H7 (cell line): Measurements from ENCODE around the gene SARS1. TPM values are rescaled to one million over a fixed set of nuclear protein-coding genes. Genes with fewer than 3 reads are reported as not detected.

Experiments used
- DNase-seq: peaks from one replicate; pipeline ENCODE4 v3.0.0; 2012
- H3K27me3 ChIP-seq: 2 replicates; pipeline ENCODE4 v1.6.0; 2011; ENCODE audit warnings: mild to moderate bottlenecking, low read length; ENCODE audit not compliant: control insufficient read depth, insufficient read depth
- H3K36me3 ChIP-seq: replicated peaks from 2 replicates; pipeline ENCODE4 v1.5.1; 2011; ENCODE audit warnings: low read length; ENCODE audit not compliant: control insufficient read depth, insufficient read depth
- H3K4me3 ChIP-seq: 2 replicates; pipeline ENCODE4 v1.5.1; 2011; ENCODE audit warnings: low read depth, mild to moderate bottlenecking, control low read depth, low read length, moderate library complexity; ENCODE audit not compliant: insufficient read depth
- total RNA-seq: library from RNA; depleted of rRNA; stranded (reverse); fragments of >200 nt; shearing (Covaris generic); gene quantifications from 2 replicates; pipeline ENCODE4 v1.2.3, GENCODE V29; 2014

Gene SARS1
- total RNA-seq, 1 experiment from 2014 or later = 270 TPM

GRCh38 chr1:109246141-109246551 lies 32.4 kb downstream of the SARS1 start:
- H3K27me3 ChIP-seq = peaks cover 23% of the 10 kb centered on the region
- peak; percentile 22 for DNase-seq
- H3K4me3 ChIP-seq = no peak overlapping the region
- no peaks in the 10 kb centered on the region for H3K36me3 ChIP-seq

- peak; percentile 18 for DNase-seq
- Histone ChIP-seq H3K36me3 (no peaks in the 10 kb centered on the region), H3K27me3 (peaks cover 30% of the 10 kb centered on the region), H3K4me3 (no peak overlapping the region)
These were observed 34.0 kb downstream of the SARS1 start for GRCh38 chr1:109247401-109248365.

GRCh38 chr1:109248444-109248796 lies 34.7 kb downstream of the SARS1 start:
- no peak for DNase-seq
- Histone ChIP-seq H3K36me3 (no peaks in the 10 kb centered on the region), H3K27me3 (peaks cover 30% of the 10 kb centered on the region), H3K4me3 (no peak overlapping the region)

- peaks cover 30% of the 10 kb centered on the region for H3K27me3 ChIP-seq
- H3K36me3 ChIP-seq = no peaks in the 10 kb centered on the region
- peak within 1 kb of the TSS; percentile 56 for H3K4me3 ChIP-seq
- DNase-seq = peak; percentile 98
These were observed 35.3 kb downstream of the SARS1 start, which contains the start of gene CELSR2 for GRCh38 chr1:109248797-109249629. Gene CELSR2 (plus strand): TSS chr1:109249539. CDS start chr1:109250080, 541 bp downstream.

- DNase-seq = peak; percentile 90
- peaks cover 30% of the 10 kb centered on the region for H3K27me3 ChIP-seq
- peak overlapping the region; percentile 56 for H3K4me3 ChIP-seq
- H3K36me3 ChIP-seq = no peaks in the 10 kb centered on the region
These were observed 36.1 kb downstream of the SARS1 start for GRCh38 chr1:109249654-109250401.

- H3K4me3 ChIP-seq = no peak overlapping the region; the same call in 1 of the 2 replicates
- peaks cover 30% of the 10 kb centered on the region for H3K27me3 ChIP-seq
- H3K36me3 ChIP-seq = no peaks in the 10 kb centered on the region
- DNase-seq = peak; percentile 35
These were observed 36.9 kb downstream of the SARS1 start for GRCh38 chr1:109250454-109251276.

- peaks cover 30% of the 10 kb centered on the region for H3K27me3 ChIP-seq
- H3K36me3 ChIP-seq = no peaks in the 10 kb centered on the region
- peak; percentile 18 for DNase-seq
These were observed 37.8 kb downstream of the SARS1 start for GRCh38 chr1:109251277-109252166.

GRCh38 chr1:109252167-109252892 lies 38.6 kb downstream of the SARS1 start:
- peaks cover 30% of the 10 kb centered on the region for H3K27me3 ChIP-seq
- no peak overlapping the region for H3K4me3 ChIP-seq
- peak; percentile 23 for DNase-seq
- no peaks in the 10 kb centered on the region for H3K36me3 ChIP-seq

More at GRCh38 chr1:109251277-109252166, 37.8 kb downstream of the SARS1 start:
- H3K4me3 ChIP-seq = no peak overlapping the region

- no peak for DNase-seq
- H3K36me3 ChIP-seq = no peaks in the 10 kb centered on the region
- peaks cover 25% of the 10 kb centered on the region for H3K27me3 ChIP-seq
- H3K4me3 ChIP-seq = no peak overlapping the region
These were observed 39.4 kb downstream of the SARS1 start for GRCh38 chr1:109252893-109253802.

GRCh38 chr1:109253803-109254620 lies 40.3 kb downstream of the SARS1 start:
- Histone ChIP-seq H3K36me3 (no peaks in the 10 kb centered on the region), H3K27me3 (peaks cover 19% of the 10 kb centered on the region), H3K4me3 (no peak overlapping the region)
- peak; percentile 85 for DNase-seq

GRCh38 chr1:109254621-109255096 lies 40.9 kb downstream of the SARS1 start:
- H3K36me3 ChIP-seq = no peaks in the 10 kb centered on the region
- no peak for DNase-seq
- H3K4me3 ChIP-seq = no peak overlapping the region
- H3K27me3 ChIP-seq = peaks cover 19% of the 10 kb centered on the region
